COLO668 (cell line): Measurements from ENCODE around the gene ATP6V0A4.
A peak's percentile ranks its signal among the peaks of the same experiment; 100 is the strongest.
"Not testable (repeated sequence)": the region's sequence is repeated elsewhere in the genome, so short reads cannot be mapped to it uniquely, and the experiment has no call there.

Experiments used
- DNase-seq: peaks from one replicate; lab custom pipeline; 2025; ENCODE audit not compliant: unreplicated experiment; lab: John Stamatoyannopoulos, UW

Gene ATP6V0A4

DNA sequence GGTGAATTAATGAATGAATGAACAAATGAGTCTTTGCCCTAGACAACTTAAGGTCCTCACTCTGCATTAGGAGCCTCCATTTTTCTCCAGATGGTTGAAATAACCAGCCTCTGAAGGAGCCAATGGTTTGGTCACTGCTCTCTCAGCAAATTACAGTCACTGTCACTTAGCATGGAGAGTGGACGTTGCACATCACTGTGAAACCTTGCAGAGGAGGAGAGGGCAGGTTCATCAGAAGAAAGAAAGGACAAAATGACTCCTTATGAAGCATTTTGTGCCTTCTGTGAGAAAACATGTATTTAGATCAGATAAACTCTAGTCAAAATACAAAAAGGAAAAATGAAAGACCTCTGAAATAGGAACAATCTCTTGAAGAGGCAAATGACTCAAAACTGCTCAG is 6.6 kb upstream of the ATP6V0A4 start:
- no peak for DNase-seq

DNA sequence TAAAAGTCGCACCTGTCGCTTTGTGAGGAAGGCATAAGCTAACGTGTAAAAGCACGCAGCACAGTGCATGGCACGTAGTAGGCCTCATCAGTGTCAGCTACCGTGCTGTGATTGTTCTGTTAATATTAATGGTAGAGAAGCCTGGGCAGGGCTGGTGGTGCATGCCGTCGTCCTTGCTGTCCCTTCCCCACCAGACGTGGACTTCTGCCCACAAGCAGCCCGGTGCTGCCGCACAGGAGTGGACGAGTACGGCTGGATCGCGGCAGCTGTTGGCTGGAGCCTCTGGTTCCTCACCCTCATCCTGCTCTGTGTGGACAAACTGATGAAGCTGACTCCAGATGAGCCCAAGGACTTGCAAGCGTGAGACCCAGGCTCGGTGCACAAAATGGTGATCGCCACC is 4.7 kb upstream of the ATP6V0A4 start:
- no peak for DNase-seq

DNA sequence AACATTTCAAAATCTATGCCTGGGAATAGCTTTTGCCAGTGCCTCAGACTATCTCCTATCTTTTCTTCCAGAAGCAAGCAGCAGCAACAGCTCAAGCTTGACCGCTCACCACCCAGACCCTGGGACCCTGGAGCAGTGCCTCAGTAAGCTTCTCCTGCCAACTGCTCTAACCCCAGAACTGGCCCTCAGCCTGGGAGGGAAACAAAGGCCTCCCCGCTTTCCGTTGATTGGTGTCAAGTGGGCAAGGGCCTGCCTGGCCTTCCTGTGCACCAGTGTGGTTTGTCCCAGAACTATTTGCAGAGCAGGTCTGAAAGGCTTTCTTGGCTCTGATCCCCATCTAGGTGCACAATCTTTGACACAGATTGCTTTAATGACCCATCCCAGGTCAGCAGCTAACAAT is 3.3 kb upstream of the ATP6V0A4 start:
- no peak for DNase-seq

DNA sequence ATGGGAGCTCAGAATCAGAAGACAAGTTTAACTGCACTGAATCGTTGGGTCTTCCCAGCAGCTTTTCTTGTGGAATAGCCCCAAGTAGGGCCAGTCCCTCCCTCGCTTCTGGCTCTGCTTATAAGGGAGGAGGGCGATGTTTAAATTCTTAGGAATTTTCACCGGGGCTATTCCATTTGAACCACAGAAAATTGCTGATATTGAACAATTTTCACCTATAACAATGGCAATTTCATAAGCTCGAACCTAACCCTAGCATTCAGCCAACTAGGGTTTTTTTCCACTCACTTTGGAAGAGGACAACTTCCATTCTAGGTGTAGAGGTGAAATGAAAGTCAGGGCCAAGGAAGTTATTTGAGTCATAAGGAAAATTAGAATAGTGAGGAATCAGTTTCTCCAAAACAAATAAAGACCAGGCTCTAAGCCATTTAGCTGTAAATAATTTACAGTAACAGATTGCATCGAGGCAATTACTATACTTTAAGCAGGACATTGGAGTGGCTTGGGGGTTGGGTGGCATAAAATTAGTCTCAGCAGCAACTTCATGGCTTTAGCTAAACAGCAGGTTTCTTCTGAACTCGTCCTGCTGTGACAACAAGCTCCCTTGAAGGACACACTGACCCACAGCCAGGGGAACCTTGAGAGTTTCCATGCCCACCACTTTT is 1.5 kb upstream of the ATP6V0A4 start:
- no peak for DNase-seq

DNA sequence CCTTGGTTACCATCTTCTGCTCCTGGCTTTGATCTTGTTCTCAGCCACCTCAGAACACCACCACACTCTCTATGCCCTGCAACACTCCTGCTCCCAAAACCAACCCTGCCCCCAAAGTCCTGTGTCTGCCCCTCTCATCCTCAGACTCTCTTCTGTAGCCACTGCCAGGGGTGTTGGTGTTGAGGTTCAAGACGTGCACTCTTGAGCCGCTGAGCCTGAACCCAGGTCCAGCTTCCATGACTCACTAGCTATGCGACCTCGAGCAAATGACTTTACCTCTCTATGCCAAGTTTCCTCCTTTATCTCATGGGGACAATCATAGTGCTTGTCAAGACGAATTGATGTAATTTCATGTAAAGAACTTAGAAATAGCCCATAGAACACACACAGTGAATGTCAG is 840 bp upstream of the ATP6V0A4 start:
- DNase-seq, result no peak

DNA sequence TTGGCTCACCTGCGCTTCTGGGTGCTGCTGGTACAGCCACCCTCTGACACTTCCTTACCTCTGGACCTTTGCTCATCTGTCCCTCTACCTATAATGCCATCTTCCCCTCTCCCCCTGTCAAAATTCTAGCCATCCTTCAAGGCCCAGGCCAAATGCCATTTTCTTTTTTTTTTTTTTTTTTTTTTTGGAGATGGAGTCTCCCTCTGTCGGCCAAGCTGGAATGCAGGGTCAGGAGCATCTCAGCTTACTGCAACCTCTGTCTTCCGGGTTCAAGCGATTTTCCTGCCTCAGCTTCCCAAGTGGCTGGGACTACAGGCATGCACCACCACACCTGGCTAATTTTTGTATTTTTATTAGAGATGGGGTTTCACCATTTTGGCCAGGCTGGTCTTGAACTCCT is 950 bp downstream of the ATP6V0A4 start:
- DNase-seq, result not testable (repeated sequence)

DNA sequence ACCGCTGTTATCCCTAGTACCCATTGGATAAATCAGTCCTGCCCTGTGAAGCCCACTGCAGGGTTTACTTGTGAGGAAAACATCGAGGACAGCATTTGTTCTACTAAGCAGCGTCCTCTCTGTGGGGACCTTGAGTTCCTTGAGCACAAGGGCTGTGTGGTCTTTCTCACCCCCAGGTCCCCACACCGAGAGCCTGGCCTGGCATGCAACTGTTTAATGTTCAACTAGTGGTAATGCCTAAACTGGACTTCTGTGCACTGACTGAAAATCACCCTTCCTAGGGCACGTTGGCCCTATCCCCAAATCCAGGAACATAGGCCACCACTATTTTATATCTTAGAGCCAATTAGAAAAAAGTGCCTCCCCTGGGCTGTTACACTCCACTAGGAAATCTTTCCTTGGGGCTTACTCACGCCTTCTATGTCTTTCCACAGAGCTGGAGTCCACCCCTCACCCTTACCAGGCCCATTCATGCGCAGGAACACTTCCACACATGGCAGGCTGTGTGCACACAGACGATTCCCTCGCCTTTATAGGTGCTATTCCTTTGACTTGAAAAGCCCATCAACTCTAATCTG is 1.9 kb downstream of the ATP6V0A4 start:
- DNase-seq, result no peak

DNA sequence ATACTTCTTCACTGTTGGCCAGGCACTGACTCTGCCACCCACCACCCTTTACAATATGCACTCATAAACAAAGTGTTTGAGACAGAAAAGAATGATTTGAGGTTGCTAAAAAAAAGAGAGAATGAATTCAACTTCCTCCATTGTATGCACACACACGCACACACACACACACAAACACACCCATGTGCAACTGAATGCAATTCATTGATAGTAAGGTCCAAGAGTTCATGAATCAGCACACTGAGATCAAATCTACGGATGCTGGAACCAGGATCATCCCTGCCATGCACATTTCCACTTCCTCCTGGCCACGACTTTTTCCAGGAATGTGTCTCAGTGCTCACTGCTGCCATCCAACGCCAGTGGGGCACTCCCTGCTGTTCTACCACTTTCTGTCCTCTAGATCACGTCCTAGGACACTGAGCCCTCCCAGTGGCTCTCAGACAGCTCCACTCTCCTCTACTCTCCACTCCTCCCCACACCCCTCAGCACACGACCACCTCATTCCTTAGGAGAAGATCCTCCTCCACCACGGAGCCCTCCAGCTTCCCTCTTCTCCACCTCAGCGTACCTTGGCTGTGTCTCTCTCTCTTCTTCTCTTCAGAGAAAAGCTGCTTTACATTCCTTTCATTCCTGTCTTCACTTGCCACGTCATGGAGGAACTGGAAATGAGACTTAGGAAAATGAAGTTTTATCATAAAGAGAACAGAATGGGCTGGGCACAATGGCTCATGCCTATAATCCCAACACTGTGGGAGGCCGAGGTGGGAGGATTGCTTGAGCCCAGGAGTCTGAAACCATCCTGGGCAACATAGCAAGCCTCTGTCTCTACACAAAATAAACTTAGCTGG is 12.2 kb downstream of the ATP6V0A4 start:
- DNase-seq, result no peak

DNA sequence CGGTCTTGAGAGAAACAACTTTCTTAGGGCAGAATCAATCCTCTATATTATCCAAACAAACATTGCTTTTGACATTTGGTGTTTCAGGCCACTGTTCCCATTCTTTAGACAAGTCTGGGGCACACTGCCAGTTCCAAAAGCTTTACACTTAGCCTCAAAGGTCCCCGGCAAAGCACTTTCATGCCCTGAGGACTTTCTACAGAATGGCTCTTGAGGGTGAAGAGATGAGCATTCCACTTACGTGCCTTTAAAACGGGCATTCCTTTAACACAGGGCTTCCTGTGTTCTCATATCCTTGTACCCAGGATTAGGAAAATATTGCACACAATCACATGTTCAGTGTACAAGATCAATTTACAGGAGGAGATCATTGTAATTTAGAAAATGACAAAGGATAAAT is 13.3 kb downstream of the ATP6V0A4 start:
- no peak for DNase-seq

DNA sequence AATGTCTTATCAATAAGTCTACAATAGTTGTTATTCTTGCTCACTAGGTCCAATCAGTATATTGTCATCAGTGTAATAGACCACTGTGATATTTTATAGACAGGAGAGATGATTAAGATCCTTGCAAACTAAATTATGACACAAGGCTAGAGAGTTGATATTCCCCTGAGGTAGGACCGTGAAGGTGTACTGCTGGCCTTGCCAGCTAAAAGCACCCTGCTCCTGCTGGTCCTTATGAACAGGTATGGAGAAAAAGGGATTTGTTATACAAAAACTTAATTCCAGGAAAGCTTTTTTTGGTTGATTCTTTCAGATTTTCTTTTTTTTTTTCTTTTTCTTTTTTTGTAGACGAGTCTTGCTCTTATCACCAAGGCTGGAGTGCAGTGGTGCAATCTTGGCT is 17.0 kb downstream of the ATP6V0A4 start:
- no peak for DNase-seq

DNA sequence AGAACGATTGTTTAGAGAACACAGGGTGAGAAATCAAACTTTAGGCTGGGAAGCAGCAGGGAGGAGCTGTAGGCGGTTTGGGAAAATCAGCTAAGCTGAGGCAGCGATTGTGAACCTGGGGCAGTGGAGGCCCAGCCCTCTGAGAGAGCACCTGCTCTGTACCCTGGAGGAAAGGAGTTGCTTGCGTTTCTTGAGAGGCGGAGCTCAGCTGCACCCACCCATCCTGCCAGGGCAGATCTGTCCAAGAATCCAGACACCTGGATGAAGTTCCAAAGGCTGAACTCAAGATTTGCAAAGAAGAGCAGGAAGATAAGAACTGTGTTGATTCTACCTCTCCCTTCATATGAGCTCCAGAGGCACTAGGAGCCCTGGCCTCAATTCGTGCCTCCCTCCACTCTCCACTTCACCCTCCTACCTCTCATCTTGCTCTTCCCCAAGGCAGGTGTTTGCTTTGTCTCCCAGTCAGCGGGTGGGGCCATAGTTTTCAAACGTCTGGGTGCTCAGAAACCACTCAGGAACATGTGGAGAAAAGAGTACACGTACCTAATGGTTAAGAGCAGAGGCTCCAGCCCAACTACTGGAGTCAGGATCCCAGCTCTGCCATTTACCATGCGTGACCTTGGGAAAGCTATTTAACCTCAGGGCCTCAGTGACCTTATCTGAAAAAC is 21.7 kb downstream of the ATP6V0A4 start:
- peak; percentile 56 for DNase-seq

DNA sequence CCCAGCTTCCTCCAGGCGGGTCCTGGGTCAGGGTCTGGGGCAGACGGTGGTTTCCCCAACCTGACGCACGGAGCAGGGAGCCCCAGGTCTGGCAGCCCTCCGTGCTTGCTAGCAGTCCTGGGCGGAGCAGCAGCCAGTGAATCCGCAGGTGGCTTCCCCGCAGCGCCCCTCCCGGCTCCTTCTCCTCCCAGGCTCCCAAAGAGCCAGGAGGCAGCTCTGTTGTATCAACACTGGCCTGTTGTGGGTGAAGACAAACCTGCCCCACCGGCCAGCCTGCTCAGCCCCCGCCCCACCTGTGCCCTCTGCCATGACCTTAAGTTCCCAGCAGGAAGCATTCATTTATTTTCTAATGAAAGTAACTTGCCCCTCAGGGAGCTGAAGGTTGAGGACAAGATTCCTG is 24.2 kb downstream of the ATP6V0A4 start:
- DNase-seq, result no peak

DNA sequence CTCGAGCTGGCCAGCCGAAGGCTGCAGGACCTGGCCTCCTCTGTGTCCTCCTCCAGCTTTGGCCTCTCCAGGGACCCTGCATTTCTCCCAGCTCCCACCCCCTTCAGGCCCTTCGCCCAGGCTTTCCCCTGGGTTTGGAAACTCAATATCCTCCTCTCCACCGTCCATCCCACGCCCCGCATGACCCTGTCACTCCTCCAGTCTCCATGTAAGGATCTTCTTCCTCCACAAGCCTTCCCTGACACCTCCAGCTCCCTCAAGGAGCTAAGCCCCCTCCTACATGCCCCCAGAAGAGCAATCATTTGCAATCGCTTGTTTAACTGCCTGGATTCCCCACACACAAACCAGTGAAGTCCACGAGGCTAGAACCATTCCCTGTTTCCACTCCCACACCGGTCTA is 24.8 kb downstream of the ATP6V0A4 start:
- no peak for DNase-seq

DNA sequence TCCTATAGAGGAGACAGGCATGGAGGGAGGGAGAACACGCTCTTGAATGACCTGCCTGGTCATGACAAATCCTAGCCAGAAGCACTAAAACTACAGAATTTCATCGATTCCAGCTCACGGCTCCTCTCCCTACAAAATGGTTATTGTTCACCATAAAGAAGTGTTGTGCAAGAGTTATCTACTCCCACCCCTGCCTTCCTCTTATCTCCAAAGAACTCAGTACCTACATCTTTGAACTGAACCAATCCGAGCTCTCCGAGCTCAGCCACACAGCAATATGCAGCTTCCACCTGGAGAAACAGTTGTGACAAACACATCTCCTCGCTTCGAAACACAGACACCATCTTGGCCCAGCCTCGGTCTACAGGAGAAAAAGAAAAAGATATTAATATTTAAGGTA is 27.1 kb downstream of the ATP6V0A4 start:
- DNase-seq, result no peak

DNA sequence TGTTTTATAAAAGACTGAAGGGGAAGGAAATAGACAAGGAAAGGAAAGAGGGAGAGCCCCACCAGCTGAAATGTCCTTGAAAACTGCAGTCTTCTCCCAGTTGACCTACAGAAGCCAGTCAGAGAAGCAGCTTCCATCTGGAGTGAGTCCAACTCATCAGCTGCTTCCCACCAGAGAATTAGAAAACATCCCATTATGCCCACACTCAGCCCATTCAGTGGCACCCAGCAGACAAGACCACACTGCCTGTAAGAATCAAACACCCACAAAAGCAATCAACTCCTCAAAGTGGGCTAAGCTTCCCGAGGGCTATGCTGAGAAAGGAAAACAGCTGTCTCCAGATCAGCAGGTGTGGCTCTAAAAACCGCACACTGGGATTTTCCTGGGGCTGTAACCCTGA is 29.8 kb downstream of the ATP6V0A4 start:
- no peak for DNase-seq

DNA sequence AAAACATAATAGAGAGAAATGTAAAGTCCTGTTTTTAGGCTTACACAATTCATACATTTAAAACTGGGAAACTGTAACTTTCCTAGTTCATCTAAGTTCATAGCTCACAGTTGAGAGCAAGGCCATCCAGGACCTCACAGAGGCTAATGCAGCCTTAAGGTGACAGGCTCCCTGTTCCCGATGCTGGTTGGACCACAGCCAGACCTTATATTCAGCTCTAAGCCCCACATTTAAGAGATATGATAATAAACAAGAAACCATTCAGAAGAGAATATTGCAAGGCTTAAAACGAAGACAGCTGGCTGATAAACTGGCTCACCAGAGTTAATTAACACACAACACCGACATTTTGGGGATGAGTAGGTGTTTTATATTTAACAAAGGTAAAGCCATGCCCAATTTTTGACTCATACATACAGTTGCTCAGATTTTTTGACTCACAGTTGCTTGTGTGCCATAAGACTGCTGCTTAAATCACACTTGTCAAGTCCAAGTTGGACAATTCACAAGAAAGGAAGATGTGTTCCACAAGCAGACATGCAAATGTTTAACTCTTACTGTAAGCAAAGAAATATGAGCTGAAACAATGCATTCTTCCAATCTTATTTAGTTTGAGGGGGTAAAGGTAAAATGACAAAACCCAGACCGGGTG is 41.3 kb downstream of the ATP6V0A4 start:
- DNase-seq, result no peak

DNA sequence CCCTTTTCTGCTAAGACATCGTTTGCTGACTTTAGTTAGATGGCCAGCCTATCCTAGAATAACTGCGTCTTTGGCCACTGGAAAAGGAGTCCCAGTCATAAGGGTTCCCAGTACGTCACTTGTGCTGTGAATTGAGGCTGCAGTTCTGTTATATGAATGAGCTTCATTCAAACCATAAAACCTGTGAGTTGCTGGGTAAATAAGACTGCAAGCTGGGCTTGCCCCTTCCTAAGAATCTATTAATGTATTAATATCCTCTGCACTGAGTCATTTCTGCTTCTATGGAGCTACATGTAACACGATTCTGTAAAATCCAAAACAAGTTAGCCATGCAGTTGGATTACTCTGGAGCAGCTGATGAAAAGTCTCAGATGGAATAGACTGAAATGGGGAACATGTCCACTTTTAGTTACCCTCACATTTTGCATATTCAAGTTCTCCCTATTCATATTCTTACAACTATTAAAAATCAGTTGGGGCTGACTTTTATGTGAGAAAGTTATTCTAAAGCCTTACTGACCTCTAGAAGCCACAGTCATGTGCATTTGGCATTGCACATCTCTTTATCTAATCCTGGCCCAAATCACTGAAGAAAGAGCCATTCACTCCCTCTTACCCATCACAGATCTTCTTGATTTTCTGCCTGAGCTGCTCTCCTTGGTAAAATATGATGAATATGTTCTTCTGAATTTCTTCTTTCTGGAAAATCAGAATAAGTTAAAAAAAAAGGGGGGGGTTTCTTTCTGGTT is 42.0 kb downstream of the ATP6V0A4 start:
- no peak for DNase-seq

DNA sequence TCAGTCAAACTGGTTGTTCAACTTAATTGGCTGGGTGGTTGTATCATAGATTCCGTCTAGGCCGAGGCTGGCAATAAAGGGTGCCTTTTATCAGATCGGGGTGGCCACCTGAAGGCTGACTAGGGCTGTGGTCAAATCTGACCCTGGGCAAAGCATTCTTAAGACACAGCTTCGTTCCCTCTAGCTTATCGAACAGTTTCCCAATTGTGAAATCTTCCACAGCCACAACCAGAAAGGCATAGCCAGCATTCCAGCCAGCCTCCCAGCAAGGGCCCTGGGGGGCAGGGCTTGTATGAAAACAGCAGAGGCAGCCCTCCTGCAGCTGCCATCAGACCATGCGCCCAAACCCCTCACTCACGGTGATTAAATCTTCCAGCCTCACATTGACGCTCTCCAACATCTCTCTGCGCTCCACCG is 42.7 kb downstream of the ATP6V0A4 start:
- no peak for DNase-seq

DNA sequence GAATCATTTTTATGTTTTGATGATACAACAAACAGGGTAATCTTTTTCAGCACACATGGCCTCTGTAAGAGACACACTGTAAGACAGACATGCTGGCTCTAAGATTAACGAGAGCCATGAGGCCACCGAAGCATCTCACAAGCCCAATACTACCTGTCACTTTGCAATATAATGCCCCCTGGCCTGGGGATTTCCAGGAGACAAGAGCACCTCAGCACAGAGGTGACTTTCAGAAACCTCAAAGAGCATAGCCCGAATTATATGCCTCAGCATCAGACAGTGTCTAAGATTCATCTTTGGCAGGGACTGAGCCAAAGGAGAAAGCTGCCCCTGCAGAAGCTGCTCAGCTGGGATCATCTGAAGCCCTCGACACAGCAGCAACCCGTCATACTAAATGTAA is 44.4 kb downstream of the ATP6V0A4 start:
- DNase-seq, result no peak

DNA sequence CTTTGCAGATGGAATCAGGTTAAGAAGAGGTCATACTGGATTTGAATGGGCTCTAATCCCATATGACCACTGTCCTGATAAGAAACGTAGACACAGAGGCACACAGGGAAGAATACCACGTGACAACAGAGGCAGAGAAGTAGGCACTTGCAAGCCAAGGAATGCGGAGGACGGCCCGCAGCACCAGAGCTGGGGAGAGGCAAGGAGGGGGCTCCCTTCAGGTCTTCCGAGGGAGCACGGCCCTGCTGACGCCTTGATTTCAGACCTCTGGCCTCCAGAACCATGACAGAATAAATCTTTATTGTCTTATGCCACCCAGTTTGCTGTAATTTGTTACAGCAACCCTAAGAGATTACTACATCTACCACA is 44.9 kb downstream of the ATP6V0A4 start:
- no peak for DNase-seq
